Panc1 (cell line): ENCODE results near the gene NDUFA11. TPM values are rescaled to one million over a fixed set of nuclear protein-coding genes. Genes with fewer than 3 reads are reported as not detected.

ENCODE experiments used
- ATAC-seq: fragments of 200-7000 bp; cut with Tn5 transposase; 2 replicates; pipeline ENCODE4 v1.9.1; 2020; ENCODE audit warnings: mild to moderate bottlenecking, moderate library complexity
- BruUV-seq: library from RNA; stranded (reverse); fragments of 400-500 nt; replicated peaks from 2 replicates; lab custom pipeline; 2021; lab: Mats Ljungman, UMichigan
- CTCF ChIA-PET: fragments of 300-600 bp; sonication (Branson Sonifier 250); formaldehyde crosslinking; loops from one replicate; lab custom pipeline; 2022; ENCODE audit warnings: antibody characterized with exemption; lab: Charles Lee
- POLR2A ChIA-PET: fragments of 300-600 bp; sonication (Branson Sonifier 250); formaldehyde crosslinking; loops from one replicate; lab custom pipeline; 2022; ENCODE audit warnings: antibody characterized with exemption; lab: Charles Lee
- DNase-seq: peaks from one replicate; pipeline ENCODE4 v3.0.0-alpha.2; 2010; ENCODE audit warnings: low read depth, low spot score
- H3K27ac ChIP-seq: 2 replicates; pipeline ENCODE4 v1.5.1; 2011; ENCODE audit warnings: mild to moderate bottlenecking, low read length, inconsistent platforms
- H3K27me3 ChIP-seq: fragments of 200-500 bp; sonication (Bioruptor generic); 2 replicates; pipeline ENCODE4 v1.6.0; 2014; ENCODE audit warnings: low read length, inconsistent platforms; ENCODE audit not compliant: control insufficient read depth, insufficient read depth
- H3K36me3 ChIP-seq: fragments of 200-500 bp; sonication (Bioruptor generic); 2 replicates; pipeline ENCODE4 v1.5.1; 2014; ENCODE audit warnings: inconsistent platforms, mild to moderate bottlenecking, low read length, moderate library complexity; ENCODE audit not compliant: control insufficient read depth, insufficient read depth
- H3K4me1 ChIP-seq: 2 replicates; pipeline ENCODE4 v1.5.1; 2011; ENCODE audit warnings: inconsistent platforms, mild to moderate bottlenecking, low read length, moderate library complexity; ENCODE audit not compliant: control insufficient read depth, insufficient read depth
- H3K4me3 ChIP-seq, 2 experiments: 2 replicates each; pipeline ENCODE4 v1.5.1; 2011 to 2012; ENCODE audit warnings: low read depth in 2 of 2, low read length in 2 of 2, mild to moderate bottlenecking in 2 of 2, inconsistent platforms in 1 of 2, moderate library complexity in 1 of 2
- H3K9me3 ChIP-seq: fragments of 200-500 bp; sonication (Bioruptor generic); 2 replicates; pipeline ENCODE4 v1.5.1; 2014; ENCODE audit warnings: low read depth, mild to moderate bottlenecking, inconsistent platforms, low read length, moderate library complexity; ENCODE audit not compliant: control insufficient read depth, insufficient read depth
- POLR2AphosphoS5 ChIP-seq: IDR thresholded peaks from 2 replicates; pipeline ENCODE4 v1.6.1; 2012; ENCODE audit warnings: mild to moderate bottlenecking, low read depth, low read length, moderate library complexity
- SIN3A ChIP-seq: IDR thresholded peaks from 2 replicates; pipeline ENCODE4 v1.6.1; 2012; ENCODE audit warnings: low read depth, mild to moderate bottlenecking, low read length, moderate library complexity, borderline replicate concordance; ENCODE audit not compliant: insufficient read depth
- TCF7L2 ChIP-seq: IDR thresholded peaks from 2 replicates; pipeline ENCODE4 v1.6.1; 2011; ENCODE audit warnings: mild to moderate bottlenecking, low read depth, low read length, inconsistent platforms
- in situ Hi-C: cut with HindIII; loops from 2 replicates; pipeline ENCODE4 v1.10.0; 2016; ENCODE audit warnings: low sequenced_read_pairs, low pct_unique_long_range_greater_than_20kb
- intact Hi-C: fragments of 100-400 bp; cut with micrococcal nuclease; formaldehyde crosslinking; loops from one replicate; pipeline ENCODE4 v1.10.0; 2022; ENCODE audit not compliant: unreplicated experiment
- total RNA-seq: library from RNA; stranded (reverse); gene quantifications from one replicate; pipeline ENCODE4 v1.2.1, GENCODE V29; 2021; ENCODE audit not compliant: unreplicated experiment
- TF ChIP-seq, protein P1 (sequence below), 2 experiments: IDR thresholded peaks; 2 replicates each; pipeline ENCODE4 v1.6.1; 2011 to 2012; ENCODE audit warnings: low read depth in 2 of 2, control low read depth in 1 of 2, low read length in 1 of 2, mild to moderate bottlenecking in 1 of 2, moderate library complexity in 1 of 2; ENCODE audit not compliant: insufficient read depth in 1 of 2
- TF ChIP-seq, protein P2 (sequence below): fragments of 450-650 bp; IDR thresholded peaks from 2 replicates; pipeline ENCODE4 v1.5.1; 2017; ENCODE audit warnings: mild to moderate bottlenecking

Gene NDUFA11
- total RNA-seq, 1 experiment from 2014 or later, result 242 TPM

DNA sequence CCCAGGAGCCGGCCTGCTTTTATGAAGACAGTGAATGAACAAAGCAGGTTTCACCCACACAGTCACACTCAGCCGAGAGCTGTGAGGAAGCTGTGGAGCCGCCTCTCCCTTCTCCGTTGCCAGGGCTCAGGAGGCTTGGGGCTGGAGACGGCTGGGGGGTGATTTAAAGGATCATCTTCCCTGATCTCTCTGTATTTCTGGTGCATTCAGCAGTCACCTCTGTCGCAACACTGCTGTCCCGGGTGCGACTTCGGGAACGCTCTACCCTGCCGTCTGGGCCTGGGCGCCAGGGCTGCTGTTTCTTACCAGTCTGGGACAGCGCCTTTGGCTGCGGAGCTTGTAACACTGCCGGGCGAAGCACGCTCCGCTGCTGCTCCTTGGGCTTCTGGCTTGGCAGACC is 28.6 kb upstream of the NDUFA11 start:
- no peaks in the 10 kb centered on the region for H3K27me3 ChIP-seq
- no peaks in the 10 kb centered on the region for H3K4me1 ChIP-seq
- TF ChIP-seq, protein P1, sequence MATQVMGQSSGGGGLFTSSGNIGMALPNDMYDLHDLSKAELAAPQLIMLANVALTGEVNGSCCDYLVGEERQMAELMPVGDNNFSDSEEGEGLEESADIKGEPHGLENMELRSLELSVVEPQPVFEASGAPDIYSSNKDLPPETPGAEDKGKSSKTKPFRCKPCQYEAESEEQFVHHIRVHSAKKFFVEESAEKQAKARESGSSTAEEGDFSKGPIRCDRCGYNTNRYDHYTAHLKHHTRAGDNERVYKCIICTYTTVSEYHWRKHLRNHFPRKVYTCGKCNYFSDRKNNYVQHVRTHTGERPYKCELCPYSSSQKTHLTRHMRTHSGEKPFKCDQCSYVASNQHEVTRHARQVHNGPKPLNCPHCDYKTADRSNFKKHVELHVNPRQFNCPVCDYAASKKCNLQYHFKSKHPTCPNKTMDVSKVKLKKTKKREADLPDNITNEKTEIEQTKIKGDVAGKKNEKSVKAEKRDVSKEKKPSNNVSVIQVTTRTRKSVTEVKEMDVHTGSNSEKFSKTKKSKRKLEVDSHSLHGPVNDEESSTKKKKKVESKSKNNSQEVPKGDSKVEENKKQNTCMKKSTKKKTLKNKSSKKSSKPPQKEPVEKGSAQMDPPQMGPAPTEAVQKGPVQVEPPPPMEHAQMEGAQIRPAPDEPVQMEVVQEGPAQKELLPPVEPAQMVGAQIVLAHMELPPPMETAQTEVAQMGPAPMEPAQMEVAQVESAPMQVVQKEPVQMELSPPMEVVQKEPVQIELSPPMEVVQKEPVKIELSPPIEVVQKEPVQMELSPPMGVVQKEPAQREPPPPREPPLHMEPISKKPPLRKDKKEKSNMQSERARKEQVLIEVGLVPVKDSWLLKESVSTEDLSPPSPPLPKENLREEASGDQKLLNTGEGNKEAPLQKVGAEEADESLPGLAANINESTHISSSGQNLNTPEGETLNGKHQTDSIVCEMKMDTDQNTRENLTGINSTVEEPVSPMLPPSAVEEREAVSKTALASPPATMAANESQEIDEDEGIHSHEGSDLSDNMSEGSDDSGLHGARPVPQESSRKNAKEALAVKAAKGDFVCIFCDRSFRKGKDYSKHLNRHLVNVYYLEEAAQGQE (IDR thresholded peaks at IDR 0.05; ENCODE audit: insufficient read depth in 1 of 2, low read depth in 2 of 2, low read length in 1 of 2), result no peak
- TF ChIP-seq POLR2AphosphoS5 (no peak), TCF7L2 (no peak)
- POLR2A ChIA-PET, result no interaction called here
- in situ Hi-C loops (no loop called here), intact Hi-C loops (no loop called here)
- no peaks in the 10 kb centered on the region for H3K9me3 ChIP-seq
- H3K4me3 ChIP-seq, result no peak overlapping the region
- H3K36me3 ChIP-seq, result no peaks in the 10 kb centered on the region
- CTCF ChIA-PET, result no interaction called here
- BruUV-seq, result no TSS peak
- DNase-seq (no peak), ATAC-seq (no peak)
- no peak overlapping the region for H3K27ac ChIP-seq

DNA sequence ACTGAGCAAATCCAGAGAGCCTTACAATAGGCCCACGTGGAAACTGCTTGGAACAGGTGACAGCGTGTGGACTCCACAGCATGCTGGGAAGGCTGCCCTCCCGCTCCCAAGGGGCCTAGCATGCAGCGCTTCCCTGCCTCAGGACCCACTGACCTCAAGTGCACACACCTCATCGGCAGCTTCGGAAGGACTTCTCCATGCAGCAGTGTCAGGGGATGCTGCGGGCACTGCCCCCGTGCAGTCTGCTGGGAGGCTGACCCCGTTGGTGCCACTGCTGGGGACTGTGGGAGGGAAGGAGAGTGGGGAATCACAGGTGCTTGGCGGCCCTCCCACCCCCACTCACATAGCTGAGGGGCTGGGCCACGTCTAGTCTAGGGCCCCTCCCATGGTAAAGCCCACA is 27.7 kb upstream of the NDUFA11 start:
- Histone ChIP-seq H3K9me3 (no peaks in the 10 kb centered on the region), H3K36me3 (no peaks in the 10 kb centered on the region), H3K27me3 (no peaks in the 10 kb centered on the region), H3K4me3 (no peak overlapping the region), H3K27ac (no peak overlapping the region), H3K4me1 (no peaks in the 10 kb centered on the region)
- TF ChIP-seq TCF7L2 (no peak), POLR2AphosphoS5 (no peak), SIN3A (no peak)
- TF ChIP-seq, protein P1 (IDR thresholded peaks at IDR 0.05; ENCODE audit: insufficient read depth in 1 of 2, low read depth in 2 of 2, low read length in 1 of 2), result no peak
- TF ChIP-seq, protein P2, sequence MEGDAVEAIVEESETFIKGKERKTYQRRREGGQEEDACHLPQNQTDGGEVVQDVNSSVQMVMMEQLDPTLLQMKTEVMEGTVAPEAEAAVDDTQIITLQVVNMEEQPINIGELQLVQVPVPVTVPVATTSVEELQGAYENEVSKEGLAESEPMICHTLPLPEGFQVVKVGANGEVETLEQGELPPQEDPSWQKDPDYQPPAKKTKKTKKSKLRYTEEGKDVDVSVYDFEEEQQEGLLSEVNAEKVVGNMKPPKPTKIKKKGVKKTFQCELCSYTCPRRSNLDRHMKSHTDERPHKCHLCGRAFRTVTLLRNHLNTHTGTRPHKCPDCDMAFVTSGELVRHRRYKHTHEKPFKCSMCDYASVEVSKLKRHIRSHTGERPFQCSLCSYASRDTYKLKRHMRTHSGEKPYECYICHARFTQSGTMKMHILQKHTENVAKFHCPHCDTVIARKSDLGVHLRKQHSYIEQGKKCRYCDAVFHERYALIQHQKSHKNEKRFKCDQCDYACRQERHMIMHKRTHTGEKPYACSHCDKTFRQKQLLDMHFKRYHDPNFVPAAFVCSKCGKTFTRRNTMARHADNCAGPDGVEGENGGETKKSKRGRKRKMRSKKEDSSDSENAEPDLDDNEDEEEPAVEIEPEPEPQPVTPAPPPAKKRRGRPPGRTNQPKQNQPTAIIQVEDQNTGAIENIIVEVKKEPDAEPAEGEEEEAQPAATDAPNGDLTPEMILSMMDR, result no peak
- intact Hi-C loops (no loop called here), in situ Hi-C loops (no loop called here)
- no peak for ATAC-seq
- no peak for DNase-seq
- no TSS peak for BruUV-seq
- ChIA-PET CTCF (no interaction called here), POLR2A (no interaction called here)
